Measurements from ENCODE around the gene RAB3IL1. TPM values are rescaled to one million over a fixed set of nuclear protein-coding genes. Genes with fewer than 3 reads are reported as not detected.

The RAB3IL1 gene
- total and polyA plus RNA-seq, 8 donors = 9.3 to 15.4 (median 11.1) TPM

GRCh38 chr11:61935861-61936260 is 18.5 kb upstream of the RAB3IL1 start:
- no peaks in the 10 kb centered on the region for H3K4me1 ChIP-seq
- TF ChIP-seq CTCF (IDR thresholded peaks at IDR 0.05) = no peak
- intact Hi-C loops (cut with DNase I) = no loop called here

GRCh38 chr11:61930933-61931332 is 13.6 kb upstream of the RAB3IL1 start:
- intact Hi-C loops (cut with DNase I) = no loop called here
- DNase-seq = no peak
- no peaks in the 10 kb centered on the region for H3K4me1 ChIP-seq

More at GRCh38 chr11:61935861-61936260, 18.5 kb upstream of the RAB3IL1 start:
- H3K27me3 ChIP-seq = no peaks in the 10 kb centered on the region
- peaks cover 0 to 13% of the 10 kb centered on the region in 2 donors for H3K9me3 ChIP-seq
- DNase-seq (no peak), ATAC-seq (no peak)
- H3K27ac ChIP-seq = no peak overlapping the region
- H3K36me3 ChIP-seq = no peaks in the 10 kb centered on the region
- H3K4me3 ChIP-seq = no peak overlapping the region

GRCh38 chr11:61928606-61929005 is 11.2 kb upstream of the RAB3IL1 start:
- intact Hi-C loops (cut with DNase I) = no loop called here
- no peak overlapping the region for H3K27ac ChIP-seq
- H3K36me3 ChIP-seq = no peaks in the 10 kb centered on the region
- no peaks in the 10 kb centered on the region for H3K27me3 ChIP-seq
- TF ChIP-seq CTCF (IDR thresholded peaks at IDR 0.05) = no peak
- H3K4me1 ChIP-seq = no peaks in the 10 kb centered on the region
- H3K4me3 ChIP-seq = no peak overlapping the region
- no peaks in the 10 kb centered on the region for H3K9me3 ChIP-seq
- ATAC-seq = no peak
- no peak for DNase-seq

More at GRCh38 chr11:61930933-61931332, 13.6 kb upstream of the RAB3IL1 start:
- no peaks in the 10 kb centered on the region for H3K36me3 ChIP-seq
- no peak overlapping the region for H3K27ac ChIP-seq
- no peak for ATAC-seq
- no peak for TF ChIP-seq CTCF (IDR thresholded peaks at IDR 0.05)
- H3K9me3 ChIP-seq = peaks cover 0 to under 1% of the 10 kb centered on the region in 2 donors
- H3K27me3 ChIP-seq = no peaks in the 10 kb centered on the region
- H3K4me3 ChIP-seq = no peak overlapping the region

GRCh38 chr11:61927501-61927900 is 10.1 kb upstream of the RAB3IL1 start:
- no peak for TF ChIP-seq CTCF (IDR thresholded peaks at IDR 0.05)
- DNase-seq (no peak), ATAC-seq (no peak)
- Histone ChIP-seq H3K27me3 (no peaks in the 10 kb centered on the region), H3K27ac (no peak overlapping the region), H3K4me3 (no peak overlapping the region), H3K4me1 (peaks cover 7 to 11% of the 10 kb centered on the region in 2 donors), H3K36me3 (no peaks in the 10 kb centered on the region), H3K9me3 (no peaks in the 10 kb centered on the region)
- intact Hi-C loops (cut with DNase I) = no loop called here

GRCh38 chr11:61926235-61926634 is 8.9 kb upstream of the RAB3IL1 start:
- no peak for TF ChIP-seq CTCF (IDR thresholded peaks at IDR 0.05)
- intact Hi-C loops (cut with DNase I) = no loop called here
- ATAC-seq = no peak

More at GRCh38 chr11:61926235-61926634, 8.9 kb upstream of the RAB3IL1 start:
- Histone ChIP-seq H3K27ac (no peak overlapping the region), H3K4me1 (peaks cover 12 to 16% of the 10 kb centered on the region in 2 donors), H3K4me3 (no peak overlapping the region), H3K36me3 (no peaks in the 10 kb centered on the region), H3K9me3 (no peaks in the 10 kb centered on the region), H3K27me3 (no peaks in the 10 kb centered on the region)
- DNase-seq = no peak
